GM12891 (cell line): ENCODE data around the gene RGS3.

ENCODE experiments used
- DNase-seq: peaks from one replicate; pipeline ENCODE4 v3.0.0; 2011; ENCODE audit warnings: low spot score; ENCODE audit not compliant: insufficient read length
- FAIRE-seq: peaks from 2 replicates; lab custom pipeline; 2011; peaks lifted over from hg19 to GRCh38; lab: Jason Lieb, UNC
- PAX5 ChIP-seq: IDR thresholded peaks from 2 replicates; pipeline ENCODE4 v1.6.1; 2011; ENCODE audit warnings: low read length, moderate library complexity, mild to moderate bottlenecking; ENCODE audit not compliant: insufficient read depth, severe bottlenecking
- POLR2A ChIP-seq: IDR thresholded peaks from 2 replicates; pipeline ENCODE4 v1.6.1; 2011; ENCODE audit warnings: low read depth, low read length, control low read depth
- POLR2AphosphoS5 ChIP-seq: IDR thresholded peaks from 2 replicates; pipeline ENCODE4 v1.6.1; 2011; ENCODE audit warnings: low read depth, low read length, control low read depth
- POU2F2 ChIP-seq: IDR thresholded peaks from 2 replicates; pipeline ENCODE4 v1.6.1; 2011; ENCODE audit warnings: low read depth, mild to moderate bottlenecking, control low read depth, low read length, moderate library complexity
- SPI1 ChIP-seq: IDR thresholded peaks from 2 replicates; pipeline ENCODE4 v1.6.1; 2011; ENCODE audit warnings: low read depth, low read length, control low read depth
- TAF1 ChIP-seq: IDR thresholded peaks from 2 replicates; pipeline ENCODE4 v1.6.1; 2011; ENCODE audit warnings: low read depth, low read length, control low read depth

RGS3 gene

GRCh38 chr9:113507256-113507655 lies 43.7 kb downstream of the RGS3 start:
- TF ChIP-seq POLR2AphosphoS5 (no peak), POLR2A (no peak), SPI1 (no peak), POU2F2 (no peak), PAX5 (no peak), TAF1 (no peak)
- FAIRE-seq, result no peak
- no peak for DNase-seq

- DNase-seq (no peak), FAIRE-seq (peak; percentile 73)
- no peak for TF ChIP-seq TAF1
- no peak for TF ChIP-seq POLR2A
- no peak for TF ChIP-seq POU2F2
- no peak for TF ChIP-seq PAX5
- TF ChIP-seq POLR2AphosphoS5, result no peak
- no peak for TF ChIP-seq SPI1
Measured at GRCh38 chr9:113508111-113508749, 44.7 kb downstream of the RGS3 start.

- DNase-seq (no peak), FAIRE-seq (peak; percentile 13)
- no peak for TF ChIP-seq POLR2A
- TF ChIP-seq SPI1, result no peak
- TF ChIP-seq TAF1, result no peak
- TF ChIP-seq PAX5, result no peak
- no peak for TF ChIP-seq POLR2AphosphoS5
- no peak for TF ChIP-seq POU2F2
Measured at GRCh38 chr9:113509463-113509862, 45.9 kb downstream of the RGS3 start.

- DNase-seq, result no peak
- FAIRE-seq, result peak; percentile 33
- TF ChIP-seq PAX5 (no peak), POU2F2 (no peak), TAF1 (no peak), POLR2AphosphoS5 (no peak), POLR2A (no peak)
Measured at GRCh38 chr9:113511047-113511521, 47.6 kb downstream of the RGS3 start.

GRCh38 chr9:113511856-113512761 lies 48.6 kb downstream of the RGS3 start:
- no peak for DNase-seq
- TF ChIP-seq SPI1, result peak; percentile 62
- TF ChIP-seq POLR2AphosphoS5, result no peak
- TF ChIP-seq POLR2A, result peak; percentile 64; the same call in 1 of the 2 replicates
- peak; percentile 48; the same call in 1 of the 2 replicates for TF ChIP-seq TAF1
- TF ChIP-seq PAX5, result no peak
- 0 out of 2 replicates have a peak, but pooled peaks have one; percentile 41 for TF ChIP-seq POU2F2
- peak; percentile 97 for FAIRE-seq

- TF ChIP-seq PAX5, result no peak
- TF ChIP-seq POLR2AphosphoS5, result no peak
- no peak for TF ChIP-seq POU2F2
- no peak for TF ChIP-seq TAF1
- TF ChIP-seq POLR2A, result no peak
- no peak for TF ChIP-seq SPI1
- FAIRE-seq, result no peak
- DNase-seq, result no peak
Measured at GRCh38 chr9:113513111-113513510, 49.6 kb downstream of the RGS3 start.

GRCh38 chr9:113513536-113513935 lies 50.0 kb downstream of the RGS3 start:
- TF ChIP-seq TAF1, result no peak
- TF ChIP-seq SPI1, result no peak
- no peak for TF ChIP-seq POU2F2
- no peak for TF ChIP-seq POLR2A
- TF ChIP-seq POLR2AphosphoS5, result no peak
- no peak for TF ChIP-seq PAX5
- peak; percentile 20 for FAIRE-seq
- DNase-seq, result no peak

- FAIRE-seq (no peak), DNase-seq (no peak)
Measured at GRCh38 chr9:113514061-113514460, 50.5 kb downstream of the RGS3 start.

More at GRCh38 chr9:113514061-113514460, 50.5 kb downstream of the RGS3 start:
- no peak for TF ChIP-seq SPI1
- no peak for TF ChIP-seq POLR2AphosphoS5
- TF ChIP-seq POU2F2, result no peak
- TF ChIP-seq POLR2A, result no peak
- TF ChIP-seq PAX5, result no peak
- no peak for TF ChIP-seq TAF1
